LHCN-M2 (cell line): ENCODE data around the gene ADAMTS16. TPM values are rescaled to one million over a fixed set of nuclear protein-coding genes. Genes with fewer than 3 reads are reported as not detected.
"Not testable (repeated sequence)": the region's sequence is repeated elsewhere in the genome, so short reads cannot be mapped to it uniquely, and the experiment has no call there.

Experiments
- DNase-seq: peaks from one replicate; pipeline ENCODE4 v3.0.0-alpha.2; 2012; ENCODE audit warnings: low read depth
- polyA plus RNA-seq: library from polyadenylated mRNA; unstranded; fragments of >200 nt; gene quantifications from one replicate; pipeline ENCODE4 v1.2.1, GENCODE V29; 2012; ENCODE audit warnings: missing spikeins
- total RNA-seq: library from RNA; depleted of rRNA; stranded (reverse); fragments of >200 nt; gene quantifications from 2 replicates; pipeline ENCODE4 v1.2.3, GENCODE V29; 2014; rRNA removed

Gene ADAMTS16, protein sequence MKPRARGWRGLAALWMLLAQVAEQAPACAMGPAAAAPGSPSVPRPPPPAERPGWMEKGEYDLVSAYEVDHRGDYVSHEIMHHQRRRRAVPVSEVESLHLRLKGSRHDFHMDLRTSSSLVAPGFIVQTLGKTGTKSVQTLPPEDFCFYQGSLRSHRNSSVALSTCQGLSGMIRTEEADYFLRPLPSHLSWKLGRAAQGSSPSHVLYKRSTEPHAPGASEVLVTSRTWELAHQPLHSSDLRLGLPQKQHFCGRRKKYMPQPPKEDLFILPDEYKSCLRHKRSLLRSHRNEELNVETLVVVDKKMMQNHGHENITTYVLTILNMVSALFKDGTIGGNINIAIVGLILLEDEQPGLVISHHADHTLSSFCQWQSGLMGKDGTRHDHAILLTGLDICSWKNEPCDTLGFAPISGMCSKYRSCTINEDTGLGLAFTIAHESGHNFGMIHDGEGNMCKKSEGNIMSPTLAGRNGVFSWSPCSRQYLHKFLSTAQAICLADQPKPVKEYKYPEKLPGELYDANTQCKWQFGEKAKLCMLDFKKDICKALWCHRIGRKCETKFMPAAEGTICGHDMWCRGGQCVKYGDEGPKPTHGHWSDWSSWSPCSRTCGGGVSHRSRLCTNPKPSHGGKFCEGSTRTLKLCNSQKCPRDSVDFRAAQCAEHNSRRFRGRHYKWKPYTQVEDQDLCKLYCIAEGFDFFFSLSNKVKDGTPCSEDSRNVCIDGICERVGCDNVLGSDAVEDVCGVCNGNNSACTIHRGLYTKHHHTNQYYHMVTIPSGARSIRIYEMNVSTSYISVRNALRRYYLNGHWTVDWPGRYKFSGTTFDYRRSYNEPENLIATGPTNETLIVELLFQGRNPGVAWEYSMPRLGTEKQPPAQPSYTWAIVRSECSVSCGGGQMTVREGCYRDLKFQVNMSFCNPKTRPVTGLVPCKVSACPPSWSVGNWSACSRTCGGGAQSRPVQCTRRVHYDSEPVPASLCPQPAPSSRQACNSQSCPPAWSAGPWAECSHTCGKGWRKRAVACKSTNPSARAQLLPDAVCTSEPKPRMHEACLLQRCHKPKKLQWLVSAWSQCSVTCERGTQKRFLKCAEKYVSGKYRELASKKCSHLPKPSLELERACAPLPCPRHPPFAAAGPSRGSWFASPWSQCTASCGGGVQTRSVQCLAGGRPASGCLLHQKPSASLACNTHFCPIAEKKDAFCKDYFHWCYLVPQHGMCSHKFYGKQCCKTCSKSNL
- 1.6 and 2.6 TPM in 2 replicates for total RNA-seq
- polyA plus RNA-seq = 0.52 TPM

DNA sequence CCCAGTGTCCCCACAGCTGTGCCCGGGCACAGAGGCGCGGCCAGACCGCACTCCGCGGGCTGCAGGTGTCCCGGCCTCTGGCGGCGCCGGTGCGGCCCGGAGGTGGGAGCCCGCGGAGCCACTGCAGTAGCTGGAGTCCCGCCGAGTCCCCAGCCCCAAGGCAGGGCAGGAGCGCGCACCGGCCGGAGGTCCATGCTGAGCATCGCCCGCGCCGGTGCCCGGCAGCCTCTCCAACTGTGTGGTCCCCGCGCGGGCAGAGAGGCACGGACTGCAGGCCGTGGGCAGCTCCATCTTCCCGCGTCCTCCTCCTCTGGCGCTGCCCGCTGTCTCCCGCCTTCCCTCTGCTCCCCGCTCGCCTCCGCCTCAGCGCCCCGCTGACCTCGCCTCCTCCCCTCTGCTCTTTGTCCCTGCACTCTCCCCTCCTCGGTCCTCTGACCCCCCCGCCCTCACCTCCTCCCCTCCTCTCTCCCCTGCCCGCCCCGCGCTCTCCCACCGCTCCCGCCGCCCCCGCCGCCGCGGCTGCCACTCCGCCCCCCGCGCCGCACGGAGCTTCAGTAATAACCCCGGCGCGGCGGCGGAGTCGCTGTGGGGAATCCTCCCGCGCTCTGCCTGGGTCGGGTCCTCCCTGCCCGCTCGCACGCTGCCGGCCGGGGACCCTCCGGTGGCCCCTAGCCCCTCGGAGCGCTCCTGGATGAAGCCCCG lies at the start of gene ADAMTS16:
Gene ADAMTS16, plus strand, starts transcription at position 554 of the 702 bp plus-strand sequence. Its CDS starts 138 bp downstream, at position 692.
- no peak for DNase-seq

DNA sequence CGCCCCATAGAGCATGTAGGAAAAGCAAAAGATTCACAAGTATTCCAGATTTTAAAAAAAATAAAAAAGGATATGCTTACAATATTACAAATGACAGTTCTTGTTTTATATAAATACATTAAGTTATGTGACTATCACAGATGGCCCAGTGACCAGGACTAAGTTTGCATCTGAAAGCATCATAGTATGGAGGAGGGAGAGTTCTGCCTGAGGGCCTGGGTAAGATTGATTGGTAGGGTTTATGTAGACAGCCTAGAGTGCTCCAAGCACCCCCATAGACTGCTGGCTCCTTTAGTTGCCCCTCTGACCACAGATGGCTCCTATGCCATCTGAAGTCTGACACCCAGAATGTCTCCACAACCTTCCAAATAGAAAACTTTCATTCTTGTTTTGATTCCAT lies 48.0 kb upstream of the ADAMTS16 start:
- DNase-seq = no peak

DNA sequence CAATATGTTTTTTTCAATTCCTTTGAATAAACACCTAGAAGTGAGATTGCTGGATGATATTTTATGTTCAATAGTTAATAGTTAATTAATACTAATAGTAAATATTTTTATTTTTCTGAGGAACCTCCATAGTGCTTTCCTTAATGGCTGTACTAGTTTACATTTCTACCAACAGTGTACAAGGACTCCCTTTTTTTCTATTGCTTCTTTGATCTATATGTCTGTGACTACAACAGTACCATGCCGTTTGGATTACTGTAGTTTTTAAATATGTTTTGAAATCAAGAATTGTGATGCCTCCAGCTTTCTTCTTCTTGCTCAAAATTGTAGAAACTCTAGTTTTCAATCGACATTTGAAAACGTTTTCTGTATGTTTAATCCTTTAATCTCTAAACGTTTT lies 39.5 kb upstream of the ADAMTS16 start:
- DNase-seq = no peak

DNA sequence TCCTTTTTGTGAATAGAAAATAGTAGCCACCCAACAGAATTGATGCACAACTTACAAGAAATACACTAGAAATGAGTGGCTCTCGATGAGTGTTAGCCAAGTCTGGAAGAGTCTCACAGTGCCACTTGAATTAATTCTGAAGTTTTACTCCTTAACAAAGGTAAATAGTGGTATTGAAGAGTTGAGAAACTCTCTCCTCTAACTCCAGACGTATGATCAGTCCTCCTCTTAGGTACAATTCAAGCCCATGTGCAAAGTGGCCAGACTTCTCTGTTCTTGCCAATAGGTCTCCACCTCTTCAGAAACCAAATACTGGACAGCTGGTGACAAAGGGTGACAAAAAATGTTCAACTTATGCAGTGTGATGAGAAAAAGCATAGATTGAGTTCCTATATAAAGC lies 38.5 kb upstream of the ADAMTS16 start:
- no peak for DNase-seq

DNA sequence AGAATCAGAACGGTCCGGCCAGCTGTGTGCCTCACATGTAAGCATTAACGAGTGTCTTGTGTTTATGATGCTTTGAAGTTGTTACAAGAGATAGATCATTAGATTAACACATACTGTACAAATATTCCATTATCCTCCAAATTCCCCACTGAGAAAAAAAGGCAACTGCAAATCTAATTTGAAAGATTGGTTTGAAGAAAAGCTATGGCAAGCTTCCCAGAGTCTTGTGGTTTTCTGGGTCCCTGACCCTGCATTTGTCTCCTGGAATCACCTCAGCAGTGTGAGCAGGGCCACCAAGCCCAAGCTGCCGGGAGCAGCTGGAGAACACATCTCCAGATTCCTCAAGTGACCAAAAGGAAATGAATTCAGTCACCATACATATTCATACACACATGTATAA lies 36.9 kb upstream of the ADAMTS16 start:
- DNase-seq = peak; percentile 36

DNA sequence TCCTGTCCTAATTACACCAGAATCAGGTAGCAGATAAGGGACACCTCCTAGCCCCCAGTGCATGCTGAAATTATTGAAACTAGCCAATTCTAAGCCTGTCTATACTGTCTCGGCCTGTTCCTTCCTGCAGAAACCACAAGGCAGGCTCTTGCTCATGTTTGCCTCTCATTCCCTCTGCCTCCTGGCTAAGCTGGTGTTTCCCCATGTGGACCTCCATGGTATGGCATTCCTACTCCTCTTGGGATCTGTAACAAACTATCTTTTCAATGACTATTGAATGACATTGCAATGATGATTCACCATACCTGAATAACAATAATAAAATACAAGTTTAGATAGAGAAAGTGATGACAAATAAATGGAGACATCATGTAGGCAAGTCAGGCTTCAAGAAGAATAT lies 35.6 kb upstream of the ADAMTS16 start:
- DNase-seq = no peak

DNA sequence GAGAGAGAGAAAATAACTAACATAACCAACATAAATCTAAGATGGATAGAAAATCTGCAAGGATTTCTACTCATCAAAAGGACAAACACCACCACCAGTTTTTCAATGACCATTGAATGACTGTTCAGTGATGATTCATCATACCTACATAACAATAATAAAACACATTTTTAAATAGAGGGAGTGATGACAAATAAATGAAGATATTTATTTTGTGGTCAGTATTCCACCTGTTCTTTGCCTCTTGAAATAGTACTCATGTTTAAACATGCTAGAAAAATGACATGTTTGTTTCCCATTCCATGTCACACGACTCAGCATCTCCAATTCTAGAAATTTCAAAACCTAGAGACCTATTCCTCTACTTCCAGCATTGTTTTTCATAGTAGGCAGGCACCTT lies 34.6 kb upstream of the ADAMTS16 start:
- DNase-seq = peak; percentile 57

DNA sequence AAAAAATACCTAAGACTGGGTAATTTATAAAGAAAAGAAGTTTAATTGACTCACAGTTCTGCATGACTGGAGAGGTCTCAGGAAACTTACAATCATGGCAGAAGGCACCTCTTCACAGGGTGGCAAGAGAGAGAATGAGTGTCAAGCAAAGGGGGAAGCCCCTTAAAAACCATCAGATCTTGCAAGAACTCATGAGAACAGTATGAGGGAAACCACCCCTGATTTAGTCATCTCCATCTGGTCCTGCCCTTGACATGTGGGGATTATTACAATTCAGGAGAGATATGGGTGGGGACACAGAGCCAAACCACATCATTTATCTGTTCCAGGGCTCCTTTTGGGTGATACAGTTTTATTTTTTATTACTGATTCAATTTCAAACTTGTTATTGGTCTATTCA lies 23.2 kb upstream of the ADAMTS16 start:
- DNase-seq = no peak

DNA sequence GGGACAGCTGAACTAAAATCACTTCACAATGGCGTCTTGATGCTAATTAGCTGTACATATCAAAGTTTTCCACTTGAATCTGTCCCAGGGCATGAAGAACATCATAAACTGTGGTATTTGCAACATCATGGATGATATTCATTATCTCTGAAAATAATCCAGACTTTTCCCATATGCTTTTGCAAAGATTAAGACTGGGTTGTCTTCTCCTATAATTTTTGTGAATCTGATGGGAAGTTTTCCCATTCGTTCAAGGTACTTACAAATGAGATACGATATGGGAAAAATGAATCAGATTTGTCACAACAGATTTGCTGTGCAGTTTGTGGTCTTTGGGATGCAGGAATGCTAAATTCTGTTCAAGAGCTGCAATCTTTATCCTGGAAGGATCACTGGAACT lies 17.4 kb upstream of the ADAMTS16 start:
- no peak for DNase-seq

DNA sequence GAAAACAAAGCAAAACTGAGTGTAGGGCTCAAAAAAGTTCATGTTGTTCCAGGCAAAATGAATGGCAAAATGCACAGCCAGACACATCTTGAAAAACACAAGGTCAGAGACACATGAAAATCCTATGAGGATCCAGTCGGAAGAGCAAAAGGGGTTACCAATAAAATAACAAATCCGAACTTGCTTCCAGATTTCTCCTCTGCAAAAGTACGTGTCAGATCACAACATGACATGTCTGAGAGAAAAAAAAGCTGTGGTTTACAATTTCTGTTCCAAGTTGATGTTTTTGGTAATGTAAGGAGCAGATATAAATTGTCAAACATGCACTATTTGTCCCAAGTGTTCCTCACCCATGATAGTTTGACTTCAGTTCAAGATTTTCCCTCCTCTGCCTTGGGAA lies 15.9 kb upstream of the ADAMTS16 start:
- no peak for DNase-seq

DNA sequence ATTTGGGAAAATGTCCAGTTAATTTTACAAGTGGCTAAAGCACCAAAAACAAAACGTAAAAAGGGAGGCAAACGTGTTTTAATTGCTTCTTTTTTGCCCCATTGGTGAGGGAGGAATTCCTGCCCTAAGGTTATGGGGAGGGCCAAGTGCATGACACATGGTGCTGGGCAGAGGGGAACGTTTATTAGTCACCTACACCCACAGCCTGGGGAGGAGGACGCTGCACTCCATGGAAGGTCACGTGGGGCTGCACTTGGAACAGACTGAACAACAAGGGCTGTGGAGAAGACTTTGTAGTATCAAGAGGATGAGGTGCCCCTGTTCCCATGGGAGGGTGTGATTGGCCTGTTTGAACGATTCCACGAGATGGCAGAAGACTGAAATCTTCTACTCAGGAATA lies 13.7 kb upstream of the ADAMTS16 start:
- DNase-seq = peak; percentile 85

DNA sequence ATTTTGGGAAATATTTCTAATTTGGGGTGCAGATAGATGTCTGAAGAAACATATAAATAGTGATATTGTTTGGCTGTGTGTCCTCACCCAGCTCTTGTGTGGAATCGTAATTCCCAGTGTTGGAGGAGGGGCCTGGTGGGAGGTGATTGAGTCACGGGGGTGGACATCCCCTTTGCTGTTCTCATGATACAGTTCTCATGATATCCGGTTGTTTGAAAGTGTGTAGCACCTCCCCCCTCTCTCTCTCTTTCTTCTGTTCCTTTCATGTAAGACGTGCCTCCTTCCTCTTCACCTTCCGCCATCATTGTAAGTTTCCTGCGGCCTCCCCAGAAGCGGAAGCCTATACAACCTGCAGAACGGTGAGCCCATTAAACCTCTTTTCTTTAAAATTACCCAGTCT lies 11.4 kb upstream of the ADAMTS16 start:
- DNase-seq = no peak

DNA sequence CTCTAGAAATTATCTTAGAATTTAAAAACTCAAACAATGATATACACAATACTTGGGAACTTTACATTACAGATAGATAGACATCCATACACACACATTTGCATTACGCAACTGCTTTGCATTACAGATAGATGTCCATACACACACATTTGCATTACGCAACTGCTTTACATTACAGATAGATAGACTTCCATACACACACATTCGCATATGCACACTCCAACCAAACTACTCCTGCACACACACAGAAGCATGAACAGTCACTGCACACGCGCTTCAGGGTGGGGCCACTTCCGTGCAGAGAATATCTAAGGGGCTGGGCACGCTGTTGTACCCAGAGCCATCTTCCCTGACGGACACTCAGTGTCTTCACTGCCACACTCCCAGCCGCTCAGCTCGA lies 7.9 kb upstream of the ADAMTS16 start:
- no peak for DNase-seq

DNA sequence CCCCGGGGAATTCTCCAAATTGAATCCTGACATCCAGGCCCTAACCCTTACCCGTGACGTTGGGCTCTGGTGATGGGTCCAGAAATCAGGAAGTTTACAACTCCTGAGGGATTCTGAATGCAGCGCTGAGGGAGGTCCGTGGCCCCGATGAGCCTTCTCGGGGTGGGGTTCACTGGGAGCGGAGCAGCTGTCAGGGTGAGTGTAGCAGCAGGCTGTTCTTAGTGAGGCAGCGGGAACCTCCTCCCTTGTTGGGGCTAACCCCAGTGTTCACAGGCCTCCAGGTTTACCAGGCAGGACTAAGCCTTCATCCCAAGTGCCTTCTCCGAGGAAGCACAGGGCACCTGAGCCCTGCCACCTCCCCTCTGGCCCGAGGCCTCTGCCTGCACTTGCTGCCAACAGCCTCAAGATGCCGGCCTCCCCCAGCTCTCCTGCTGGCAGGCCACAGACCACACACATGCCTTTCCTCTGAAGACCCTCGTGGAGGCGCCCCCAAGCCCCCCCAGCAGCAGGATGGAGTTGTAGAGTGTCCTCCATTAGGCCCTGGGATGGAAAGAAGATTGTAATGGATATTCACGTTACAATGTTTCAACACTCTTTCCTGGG lies 7.3 kb upstream of the ADAMTS16 start:
- DNase-seq = no peak

DNA sequence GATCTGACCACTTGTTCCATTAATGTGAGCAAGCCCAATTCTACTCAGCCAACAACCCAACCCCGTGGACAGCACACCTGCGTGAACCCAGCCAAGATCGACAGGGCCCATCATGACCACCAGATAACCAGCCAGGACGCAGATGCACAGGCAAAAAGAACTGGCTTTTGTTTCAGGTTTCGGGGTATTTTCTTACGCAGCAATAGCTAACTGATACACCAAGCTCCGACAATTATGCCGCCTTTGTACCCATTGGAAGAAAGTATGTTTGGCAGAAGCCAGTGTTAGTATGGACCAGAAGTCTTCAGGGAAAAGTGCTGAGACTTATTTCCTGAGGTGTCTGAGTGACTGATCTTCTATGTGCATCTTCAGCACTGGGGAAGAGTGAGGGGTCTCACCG lies 6.0 kb upstream of the ADAMTS16 start:
- DNase-seq = no peak

DNA sequence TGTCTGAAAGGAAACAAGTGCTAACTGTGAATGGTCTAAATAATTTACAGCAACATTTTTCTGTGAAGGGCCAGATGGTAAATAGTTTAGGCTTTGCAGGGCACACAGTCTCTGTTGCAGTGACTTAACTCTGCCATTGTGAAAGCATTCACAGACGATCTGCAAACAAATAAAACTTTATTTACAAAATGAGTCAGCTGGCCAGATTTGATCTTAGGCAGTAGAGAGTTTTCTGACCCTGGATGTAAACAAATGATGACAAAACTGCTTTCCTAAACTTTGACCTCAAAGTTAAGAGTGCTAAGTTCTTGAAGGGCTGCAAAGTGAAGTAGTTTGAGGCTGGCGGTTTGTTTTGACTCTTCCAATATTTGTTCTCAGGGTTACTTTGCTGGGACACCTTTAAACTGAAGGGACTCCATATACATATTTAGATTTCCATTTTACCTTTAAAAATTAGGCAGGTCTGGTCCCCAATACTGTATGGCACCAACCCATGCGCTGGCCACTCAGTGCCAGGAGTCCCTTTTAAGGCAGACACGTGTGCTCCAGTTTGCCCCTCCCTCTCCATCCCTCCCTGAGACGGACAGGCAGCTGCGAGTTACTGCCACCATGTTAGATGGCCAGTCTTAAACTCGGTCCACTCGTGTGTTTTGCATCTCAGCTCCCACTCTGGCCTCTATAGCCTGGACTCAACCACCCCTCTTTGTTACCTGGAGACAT lies 4.0 kb upstream of the ADAMTS16 start:
- no peak for DNase-seq

DNA sequence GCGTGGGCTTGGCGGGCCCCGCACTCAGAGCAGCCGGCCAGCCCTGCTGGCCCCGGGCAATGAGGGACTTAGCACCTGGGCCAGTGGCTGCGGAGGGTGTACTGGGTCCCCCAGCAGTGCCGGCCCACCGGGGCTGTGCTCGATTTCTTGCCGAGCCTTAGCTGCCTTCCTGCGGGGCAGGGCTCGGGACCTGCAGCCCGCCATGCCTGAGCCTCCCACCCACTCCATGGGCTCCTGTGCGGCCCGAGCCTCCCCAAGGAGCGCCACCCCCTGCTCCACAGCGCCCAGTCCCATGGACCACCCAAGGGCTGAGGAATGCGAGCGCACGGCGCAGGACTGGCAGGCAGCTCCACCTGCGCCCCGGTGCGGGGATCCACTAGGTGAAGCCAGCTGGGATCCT lies 2.3 kb upstream of the ADAMTS16 start:
- DNase-seq = not testable (repeated sequence)

DNA sequence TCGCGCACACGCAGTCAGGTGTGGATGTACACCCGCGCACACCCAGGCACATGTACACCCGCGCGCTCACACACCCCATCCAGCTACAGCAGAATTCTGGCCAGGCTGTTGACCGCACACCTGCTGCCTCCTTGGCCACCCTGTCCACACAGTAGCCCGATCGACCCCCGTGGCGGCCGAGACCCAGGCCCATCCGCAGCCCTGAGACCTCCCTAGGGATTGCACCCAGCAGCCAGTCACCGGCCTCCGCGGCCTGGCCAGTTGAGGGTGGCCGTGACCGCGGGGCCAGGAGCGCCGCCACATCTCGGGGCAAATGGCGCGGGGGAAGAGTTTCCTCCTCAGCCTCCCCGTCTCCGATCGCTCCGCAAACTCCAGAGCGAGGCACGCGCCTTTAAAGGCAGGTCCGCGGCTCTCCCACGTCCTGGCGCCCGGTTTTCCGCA lies 774 bp upstream of the ADAMTS16 start:
- no peak for DNase-seq

DNA sequence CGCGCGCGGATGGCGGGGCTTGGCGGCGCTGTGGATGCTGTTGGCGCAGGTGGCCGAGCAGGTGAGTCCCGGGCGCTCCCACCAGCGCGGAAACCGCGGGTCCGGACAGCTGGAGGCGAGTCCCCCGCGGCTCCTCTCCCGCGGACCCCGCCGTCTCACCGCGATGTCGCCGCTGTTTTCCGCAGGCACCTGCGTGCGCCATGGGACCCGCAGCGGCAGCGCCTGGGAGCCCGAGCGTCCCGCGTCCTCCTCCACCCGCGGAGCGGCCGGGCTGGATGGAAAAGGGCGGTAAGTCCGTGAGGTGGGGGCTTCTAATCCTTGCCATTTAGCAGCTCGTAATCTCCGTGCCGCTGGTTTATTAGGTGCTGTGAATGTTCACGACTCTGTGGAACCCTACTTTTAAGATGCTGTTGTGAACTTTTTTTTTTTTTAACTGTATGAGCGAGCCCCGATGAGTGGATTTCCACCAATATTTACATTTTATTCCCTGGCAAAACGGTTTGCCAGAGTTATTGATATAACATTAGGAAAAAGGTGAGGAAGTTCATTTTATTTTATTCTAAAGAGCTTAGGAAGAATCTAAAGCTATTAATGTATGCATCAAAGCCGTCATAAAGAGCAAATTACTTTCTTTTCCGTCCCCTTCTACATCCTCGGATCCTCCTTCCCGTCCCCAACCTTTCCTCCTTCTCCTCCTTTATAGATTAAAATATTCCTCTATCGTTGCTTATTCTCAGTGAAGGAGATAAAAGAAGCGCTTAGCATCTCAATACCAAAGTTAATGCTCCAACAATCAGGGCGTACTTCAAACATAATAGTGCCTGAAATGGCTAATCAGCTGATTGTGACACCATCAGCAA lies 579 bp downstream of the ADAMTS16 start:
- DNase-seq = no peak

DNA sequence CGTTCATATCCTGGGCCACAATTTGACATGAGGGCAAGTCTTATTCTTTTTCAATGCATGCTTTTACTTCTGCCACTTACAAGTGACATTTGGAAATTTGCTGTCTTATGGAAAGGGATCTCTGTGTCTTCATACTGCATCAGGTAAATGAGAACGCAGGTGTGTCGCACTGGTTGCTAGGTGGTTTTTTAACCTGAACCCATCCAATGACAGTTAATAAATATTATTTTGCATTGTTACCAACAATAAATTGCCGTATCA lies 1.1 kb downstream of the ADAMTS16 start:
- no peak for DNase-seq
